KMS-11 (cell line): ENCODE measurements around the gene PCGF6.

Source experiments
- H2AFZ ChIP-seq: fragments of 200-600 bp; sonication (generic); 2 replicates; pipeline ENCODE4 v1.6.1; 2016; ENCODE audit warnings: antibody characterized with exemption, mixed run types, low read depth
- H3K27ac ChIP-seq: fragments of 200-600 bp; sonication (generic); 2 replicates; pipeline ENCODE4 v1.6.1; 2016; ENCODE audit warnings: mild to moderate bottlenecking, mixed run types
- H3K27me3 ChIP-seq: fragments of 200-600 bp; sonication (generic); 2 replicates; pipeline ENCODE4 v1.6.1; 2017; ENCODE audit warnings: mild to moderate bottlenecking, low read depth, mixed run types, moderate library complexity; ENCODE audit not compliant: insufficient read depth
- H3K36me3 ChIP-seq: fragments of 200-600 bp; sonication (generic); 2 replicates; pipeline ENCODE4 v1.6.1; 2017; ENCODE audit warnings: mild to moderate bottlenecking, mixed run types; ENCODE audit not compliant: insufficient read depth
- H3K4me1 ChIP-seq: fragments of 200-600 bp; sonication (generic); 2 replicates; pipeline ENCODE4 v1.6.1; 2016; ENCODE audit warnings: mild to moderate bottlenecking, low read depth, mixed run types; ENCODE audit not compliant: poor library complexity, severe bottlenecking
- H3K4me2 ChIP-seq: fragments of 200-600 bp; sonication (generic); 2 replicates; pipeline ENCODE4 v1.7.0; 2016; ENCODE audit warnings: mild to moderate bottlenecking, mixed run types
- H3K4me3 ChIP-seq: fragments of 200-600 bp; sonication (generic); IDR thresholded peaks from 2 replicates; pipeline ENCODE4 v1.6.1; 2017; ENCODE audit warnings: low read depth, low read length, mixed read lengths; ENCODE audit not compliant: insufficient read depth
- H3K79me2 ChIP-seq: fragments of 200-600 bp; sonication (generic); 2 replicates; pipeline ENCODE4 v1.6.1; 2016; ENCODE audit warnings: low read depth, mixed run types; ENCODE audit not compliant: insufficient read depth
- H3K9ac ChIP-seq: fragments of 200-600 bp; sonication (generic); 2 replicates; pipeline ENCODE4 v1.6.1; 2016; ENCODE audit warnings: mild to moderate bottlenecking, mixed run types
- H4K20me1 ChIP-seq: fragments of 200-600 bp; sonication (generic); 2 replicates; pipeline ENCODE4 v1.6.1; 2016; ENCODE audit warnings: mild to moderate bottlenecking, mixed run types; ENCODE audit not compliant: insufficient read depth
- CTCF ChIP-seq: fragments of 200-600 bp; sonication (generic); conservative IDR thresholded peaks from 2 replicates; pipeline ENCODE4 v1.6.1; 2017; ENCODE audit warnings: low read depth, mild to moderate bottlenecking, antibody characterized with exemption, low read length, moderate library complexity, mixed read lengths

The PCGF6 gene

GRCh38 chr10:103310197-103310596 is 40.7 kb downstream of the PCGF6 start:
- Histone ChIP-seq H3K4me1 (no peaks in the 10 kb centered on the region), H3K27me3 (no peaks in the 10 kb centered on the region), H4K20me1 (no peaks in the 10 kb centered on the region), H3K36me3 (peaks cover 3% of the 10 kb centered on the region; the same call in 1 of the 2 replicates), H2AFZ (no peak overlapping the region), H3K9ac (no peak overlapping the region), H3K79me2 (no peaks in the 10 kb centered on the region), H3K27ac (no peak overlapping the region), H3K4me2 (no peak overlapping the region), H3K4me3 (no peak overlapping the region)
- TF ChIP-seq CTCF = no peak

GRCh38 chr10:103307594-103307993 is 43.3 kb downstream of the PCGF6 start:
- no peaks in the 10 kb centered on the region for H3K79me2 ChIP-seq

GRCh38 chr10:103295374-103296015 is 55.4 kb downstream of the PCGF6 start:
- H3K27ac ChIP-seq = no peak overlapping the region
- no peak overlapping the region for H3K4me3 ChIP-seq
- no peak for TF ChIP-seq CTCF
- H3K27me3 ChIP-seq = no peaks in the 10 kb centered on the region
- H3K9ac ChIP-seq = no peak overlapping the region
- no peak overlapping the region for H3K4me2 ChIP-seq
- H4K20me1 ChIP-seq = no peaks in the 10 kb centered on the region
- H3K79me2 ChIP-seq = no peaks in the 10 kb centered on the region
- no peak overlapping the region for H2AFZ ChIP-seq
- no peaks in the 10 kb centered on the region for H3K4me1 ChIP-seq
- no peaks in the 10 kb centered on the region for H3K36me3 ChIP-seq

More at GRCh38 chr10:103307594-103307993, 43.3 kb downstream of the PCGF6 start:
- no peak overlapping the region for H3K27ac ChIP-seq
- H4K20me1 ChIP-seq = no peaks in the 10 kb centered on the region
- H3K4me1 ChIP-seq = no peaks in the 10 kb centered on the region
- TF ChIP-seq CTCF = no peak
- H3K4me3 ChIP-seq = no peak overlapping the region
- H3K9ac ChIP-seq = no peak overlapping the region
- H3K4me2 ChIP-seq = no peak overlapping the region
- no peak overlapping the region for H2AFZ ChIP-seq
- H3K27me3 ChIP-seq = no peaks in the 10 kb centered on the region
- H3K36me3 ChIP-seq = no peaks in the 10 kb centered on the region; the same call in 1 of the 2 replicates

- Histone ChIP-seq H3K4me2 (no peak overlapping the region), H3K9ac (no peak overlapping the region), H3K36me3 (no peaks in the 10 kb centered on the region), H3K79me2 (no peaks in the 10 kb centered on the region), H3K4me1 (no peaks in the 10 kb centered on the region), H2AFZ (no peak overlapping the region), H3K27ac (no peak overlapping the region), H4K20me1 (no peaks in the 10 kb centered on the region), H3K27me3 (no peaks in the 10 kb centered on the region), H3K4me3 (no peak overlapping the region)
- TF ChIP-seq CTCF = no peak
These were observed 59.4 kb downstream of the PCGF6 start for GRCh38 chr10:103291588-103291987.
